ENCODE results near the gene TMEM94. TPM values are rescaled to one million over a fixed set of nuclear protein-coding genes. Genes with fewer than 3 reads are reported as not detected.

Gene TMEM94
- total and polyA plus RNA-seq, 2 of the 13 experiments (the other 11 are each of a cell fraction or from before 2014, with no cell fraction given), result 32.6 to 134 TPM

GRCh38 chr17:75524970-75525805 is 68.8 kb downstream of the TMEM94 start, which contains the start of gene LLGL2 (continued):
- TF ChIP-seq NFAT5 (CRISPR knock-in tag; IDR thresholded peaks at IDR 0.05) (peak; percentile 85; the same call in 1 of the 2 replicates), ZNF101 (CRISPR knock-in tag; IDR thresholded peaks at IDR 0.05; ENCODE audit: borderline replicate concordance, low read depth) (peak; percentile 51; the same call in 1 of the 2 replicates), RBM22 (optimal IDR thresholded peaks at IDR 0.05; ENCODE audit: low read length) (no peak), RXRB (CRISPR knock-in tag; IDR thresholded peaks at IDR 0.05; ENCODE audit: borderline replicate concordance) (peak; percentile 30; the same call in 1 of the 2 replicates), CENPX (CRISPR knock-in tag; IDR thresholded peaks at IDR 0.05) (no peak), ZNF512B (CRISPR knock-in tag; IDR thresholded peaks at IDR 0.05; ENCODE audit: borderline replicate concordance) (no peak), RARG (CRISPR knock-in tag; IDR thresholded peaks at IDR 0.05; ENCODE audit: low read depth) (no peak), E2F2 (CRISPR knock-in tag; IDR thresholded peaks at IDR 0.05; ENCODE audit: borderline replicate concordance) (0 out of 2 replicates have a peak, but pooled peaks have one; percentile 53), ATF7-NPFF (CRISPR knock-in tag; IDR thresholded peaks at IDR 0.05; ENCODE audit: low read depth) (peak; percentile 38; the same call in 1 of the 2 replicates), NCOA5 (CRISPR knock-in tag; IDR thresholded peaks at IDR 0.05) (no peak), ZNF781 (CRISPR knock-in tag; IDR thresholded peaks at IDR 0.05; ENCODE audit: borderline replicate concordance, not compliant biosample characterization) (no peak), MAF1 (CRISPR knock-in tag; IDR thresholded peaks at IDR 0.05; ENCODE audit: borderline replicate concordance) (peak; percentile 80; the same call in 1 of the 2 replicates), ZBTB4 (CRISPR knock-in tag; IDR thresholded peaks at IDR 0.05; ENCODE audit: borderline replicate concordance) (no peak), NFYC (CRISPR knock-in tag; IDR thresholded peaks at IDR 0.05) (no peak), ZNF326 (CRISPR knock-in tag; IDR thresholded peaks at IDR 0.05; ENCODE audit: borderline replicate concordance) (no peak)

Measured in HepG2 (cell line).